K562 (cell line): ENCODE results near the gene FRMD4A. TPM values are rescaled to one million over a fixed set of nuclear protein-coding genes. Genes with fewer than 3 reads are reported as not detected.

Experiments used
- ARID1B ChIP-seq: fragments of 450-650 bp; IDR thresholded peaks from 2 replicates; pipeline ENCODE4 v1.6.1; 2016; ENCODE audit warnings: antibody characterized with exemption, mild to moderate bottlenecking, inconsistent platforms
- CBFA2T3 ChIP-seq: fragments of 450-650 bp; IDR thresholded peaks from 2 replicates; pipeline ENCODE4 v1.6.1; 2017
- CBX3 ChIP-seq, 2 experiments: IDR thresholded peaks; 1 replicate in 1 of 2; 2 replicates in 1 of 2; pipeline ENCODE4 v1.6.1; 2012; ENCODE audit warnings: inconsistent platforms in 2 of 2, low read length in 2 of 2, borderline replicate concordance in 1 of 2, control low read depth in 1 of 2
- CREM ChIP-seq: IDR thresholded peaks from 2 replicates; pipeline ENCODE4 v1.6.1; 2014; ENCODE audit warnings: antibody characterized with exemption, low read depth
- DPF2 ChIP-seq: fragments of 450-650 bp; IDR thresholded peaks from 2 replicates; pipeline ENCODE4 v1.6.1; 2016
- E2F3 ChIP-seq: fragments of 250-450 bp; sonication (Bioruptor Pico); IDR thresholded peaks from 2 replicates; pipeline ENCODE4 v1.4.0; 2020; ENCODE audit warnings: mild to moderate bottlenecking
- EHMT2 ChIP-seq: fragments of 450-650 bp; IDR thresholded peaks from 2 replicates; pipeline ENCODE4 v1.6.1; 2018; ENCODE audit warnings: antibody characterized with exemption
- ETV5 ChIP-seq: sonication (generic); formaldehyde crosslinking; IDR thresholded peaks from 2 replicates; pipeline ENCODE4 v1.4.0; 2020; ENCODE audit warnings: low read depth, mild to moderate bottlenecking, missing genetic modification reagents
- JUND ChIP-seq, 2 experiments: IDR thresholded peaks; 2 replicates in 1 of 2; 3 replicates in 1 of 2; pipeline ENCODE4 v1.6.1; 2011; ENCODE audit warnings: borderline replicate concordance in 2 of 2, low read depth in 2 of 2, low read length in 2 of 2, improper control_type of control experiment in 1 of 2, missing biosample characterization in 1 of 2, missing genetic modification characterization in 1 of 2, missing genetic modification reagents in 1 of 2
- POLR2G ChIP-seq: fragments of 200-400 bp; formaldehyde crosslinking; IDR thresholded peaks from 2 replicates; pipeline ENCODE4 v1.6.1; 2017; ENCODE audit warnings: low read depth, mild to moderate bottlenecking, antibody characterized with exemption, low read length, moderate library complexity
- SMARCA4 ChIP-seq: fragments of 450-650 bp; IDR thresholded peaks from 2 replicates; pipeline ENCODE4 v1.6.1; 2016
- SMARCC2 ChIP-seq: fragments of 450-650 bp; IDR thresholded peaks from 2 replicates; pipeline ENCODE4 v1.6.1; 2017; ENCODE audit warnings: antibody characterized with exemption, moderate library complexity, mild to moderate bottlenecking, low read depth
- SRF ChIP-seq, 2 experiments: fragments of 250-450, 450-650 bp in 1 of 2; sonication (Bioruptor Pico) in 1 of 2; sonication (generic) in 1 of 2; formaldehyde crosslinking; IDR thresholded peaks; 2 replicates each; pipeline versions ENCODE4 v1.5.0 to v1.5.1; 2020 to 2022; ENCODE audit warnings: mild to moderate bottlenecking in 1 of 2, missing genetic modification reagents in 1 of 2
- XRCC3 ChIP-seq: fragments of 450-650 bp; IDR thresholded peaks from 2 replicates; pipeline ENCODE4 v1.6.1; 2017; ENCODE audit warnings: mild to moderate bottlenecking, moderate library complexity
- ZMIZ1 ChIP-seq, 2 experiments: fragments of 150-350 bp in 1 of 2; IDR thresholded peaks; 2 replicates each; pipeline ENCODE4 v1.6.1; 2012 to 2016; ENCODE audit warnings: low read depth in 2 of 2, low read length in 2 of 2, mild to moderate bottlenecking in 1 of 2, moderate library complexity in 1 of 2
- ZNF324 ChIP-seq: fragments of 250-450 bp; sonication (Bioruptor Pico); IDR thresholded peaks from 2 replicates; pipeline ENCODE4 v1.4.0; 2020; ENCODE audit warnings: mild to moderate bottlenecking
- ZNF445 ChIP-seq: fragments of 250-450 bp; sonication (Bioruptor Pico); IDR thresholded peaks from 2 replicates; pipeline ENCODE4 v1.4.0; 2020; ENCODE audit warnings: low read depth, mild to moderate bottlenecking, moderate library complexity
- ZNF668 ChIP-seq: fragments of 250-450 bp; sonication (Bioruptor Pico); IDR thresholded peaks from 2 replicates; pipeline ENCODE4 v1.8.0; 2022; ENCODE audit warnings: mild to moderate bottlenecking, inconsistent platforms
- polyA plus RNA-seq, 8 experiments: library from polyadenylated mRNA; depleted of rRNA in 4 of 8; stranded (reverse) in 5 of 8; unstranded in 3 of 8; fragments of >200 nt; fragmentation: Nextera tagmentation in 2 of 8; fragmentation: Illumina TruSeq in 1 of 8; extraction: Ambion mirVana in 2 of 8; extraction: Trizol in 1 of 8; gene quantifications; 2 replicates each; pipeline versions ENCODE4 v1.2.1 to v1.2.3, GENCODE V29; 2011 to 2014; ENCODE audit warnings: inconsistent platforms in 1 of 8, missing spikeins in 1 of 8
- total RNA-seq, 7 experiments: library from RNA; depleted of rRNA in 6 of 7; stranded (reverse); fragments of >200 nt in 6 of 7; fragmentation: Illumina TruSeq in 2 of 7; extraction: Trizol in 2 of 7; gene quantifications; 2 replicates each; pipeline versions ENCODE4 v1.2.1 to v1.2.3, GENCODE V29; 2011 to 2021; ENCODE audit warnings: low replicate concordance in 1 of 7

Gene FRMD4A
- total and polyA plus RNA-seq, 9 of the 15 experiments (the other 6 are each of a cell fraction or from before 2014, with no cell fraction given) = 0.80 to 5.2 (median 3.0) TPM

GRCh38 chr10:13712837-13713581 is 617.7 kb downstream of the FRMD4A start (continued):
- TF ChIP-seq JUND (IDR thresholded peaks at IDR 0.05; ENCODE audit: borderline replicate concordance, low read depth, low read length) (peak; percentile 89), JUND (tag; IDR thresholded peaks at IDR 0.05; ENCODE audit: borderline replicate concordance, low read depth, low read length) (peak; percentile 69; the same call in 1 of the 3 replicates), EHMT2 (0 out of 2 replicates have a peak, but pooled peaks have one; percentile 22), SMARCC2 (peak; percentile 62; the same call in 1 of the 2 replicates), POLR2G (no peak), E2F3 (no peak), ZMIZ1 (IDR thresholded peaks at IDR 0.05; ENCODE audit: low read depth in 2 of 2, low read length in 2 of 2) (0 out of 4 replicates have a peak, but pooled peaks of 1 of the 2 experiments have one; percentile 40), SRF (CRISPR knock-in tag; IDR thresholded peaks at IDR 0.05) (peak in 1 of 2 experiments; percentile 48; a peak in 1 of 4 replicates), SMARCA4 (peak; percentile 79), ZNF668 (CRISPR knock-in tag) (no peak), XRCC3 (no peak), ZNF324 (CRISPR knock-in tag) (no peak), CBX3 (IDR thresholded peaks at IDR 0.05; ENCODE audit: borderline replicate concordance in 1 of 2, low read length in 2 of 2) (no peak), ARID1B (peak; percentile 84), DPF2 (peak; percentile 88), CBFA2T3 (peak; percentile 88), CREM (peak; percentile 61), ZNF445 (CRISPR knock-in tag) (no peak), ETV5 (CRISPR knock-in tag) (0 out of 2 replicates have a peak, but pooled peaks have one; percentile 62)
- TF ChIP-seq, all 486 proteins: peak for 37
